Measurements from ENCODE around the gene HOXA10.

DNA sequence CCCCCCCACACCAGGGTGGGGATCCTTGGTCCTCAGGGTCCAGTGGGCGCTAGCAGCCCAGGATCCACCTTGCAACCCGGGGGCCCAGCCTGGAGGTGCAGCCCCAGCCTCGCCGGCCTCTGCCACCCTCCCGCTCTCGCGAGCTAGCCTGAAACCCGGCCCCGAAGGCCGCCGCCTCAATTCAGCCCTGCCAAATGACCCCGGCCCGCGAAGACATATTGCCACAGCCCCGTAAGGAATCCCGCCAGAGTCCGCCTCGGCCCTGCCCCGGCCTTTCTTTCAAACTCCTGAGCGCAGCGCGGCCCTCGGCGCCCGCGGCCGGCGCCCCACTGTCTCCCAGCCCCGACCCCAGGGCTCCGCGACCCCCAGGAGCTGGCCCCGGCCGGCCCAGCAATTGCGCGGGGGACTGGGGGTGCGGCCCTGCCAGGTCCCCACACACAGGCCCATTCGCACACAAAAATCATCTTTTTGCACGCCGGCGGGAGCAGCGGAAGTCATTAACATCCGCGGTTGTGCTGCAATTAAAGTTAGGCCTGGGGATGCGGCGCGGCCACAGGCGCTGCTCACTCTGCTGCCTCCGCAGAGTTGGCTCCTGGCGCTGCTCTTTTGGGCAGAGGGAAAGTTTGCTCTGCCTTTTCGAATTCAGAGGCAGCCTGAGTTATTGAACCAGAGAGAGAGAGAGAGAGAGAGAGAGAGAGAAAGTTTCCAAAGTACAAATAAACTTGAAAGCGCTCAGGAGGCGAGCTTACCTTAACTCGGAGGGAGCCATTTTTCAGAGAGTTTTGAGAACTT lies 34.6 kb downstream of the HOXA10 start:
- TF ChIP-seq, protein P1, sequence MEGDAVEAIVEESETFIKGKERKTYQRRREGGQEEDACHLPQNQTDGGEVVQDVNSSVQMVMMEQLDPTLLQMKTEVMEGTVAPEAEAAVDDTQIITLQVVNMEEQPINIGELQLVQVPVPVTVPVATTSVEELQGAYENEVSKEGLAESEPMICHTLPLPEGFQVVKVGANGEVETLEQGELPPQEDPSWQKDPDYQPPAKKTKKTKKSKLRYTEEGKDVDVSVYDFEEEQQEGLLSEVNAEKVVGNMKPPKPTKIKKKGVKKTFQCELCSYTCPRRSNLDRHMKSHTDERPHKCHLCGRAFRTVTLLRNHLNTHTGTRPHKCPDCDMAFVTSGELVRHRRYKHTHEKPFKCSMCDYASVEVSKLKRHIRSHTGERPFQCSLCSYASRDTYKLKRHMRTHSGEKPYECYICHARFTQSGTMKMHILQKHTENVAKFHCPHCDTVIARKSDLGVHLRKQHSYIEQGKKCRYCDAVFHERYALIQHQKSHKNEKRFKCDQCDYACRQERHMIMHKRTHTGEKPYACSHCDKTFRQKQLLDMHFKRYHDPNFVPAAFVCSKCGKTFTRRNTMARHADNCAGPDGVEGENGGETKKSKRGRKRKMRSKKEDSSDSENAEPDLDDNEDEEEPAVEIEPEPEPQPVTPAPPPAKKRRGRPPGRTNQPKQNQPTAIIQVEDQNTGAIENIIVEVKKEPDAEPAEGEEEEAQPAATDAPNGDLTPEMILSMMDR (IDR thresholded peaks at IDR 0.05) = no peak
- no peak for TF ChIP-seq POLR2A (IDR thresholded peaks at IDR 0.05)
- no peak for TF ChIP-seq EP300 (IDR thresholded peaks at IDR 0.05)
- TF ChIP-seq POLR2AphosphoS5 (IDR thresholded peaks at IDR 0.05) = no peak
